K562 (cell line): ENCODE measurements around the gene CMTM4. TPM values are rescaled to one million over a fixed set of nuclear protein-coding genes. Genes with fewer than 3 reads are reported as not detected.

Source experiments
- ATAC-seq: fragments of 200-7000 bp; cut with Tn5 transposase; 3 replicates; pipeline ENCODE4 v1.9.1; 2020; ENCODE audit warnings: moderate library complexity
- BruUV-seq: library from RNA; stranded (reverse); fragments of 400-500 nt; replicated peaks from 2 replicates; lab custom pipeline; 2021; lab: Mats Ljungman, UMichigan
- CTCF ChIA-PET: fragments of 300-600 bp; formaldehyde crosslinking; extraction: SDS; loops from one replicate; lab custom pipeline; 2021; ENCODE audit warnings: low intra/inter-chr PET ratio; lab: Yijun Ruan, JAX
- POLR2A ChIA-PET: fragments of 300-600, 350-650 bp; sonication (Branson Sonifier 250); formaldehyde crosslinking; extraction: SDS; loops from one replicate; lab custom pipeline; 2021; ENCODE audit warnings: antibody characterized with exemption, inconsistent platforms; lab: Yijun Ruan, JAX
- DNase-seq, 4 experiments: peaks; one replicate each; pipeline versions ENCODE4 v3.0.0 to v3.0.0-alpha.2; 2011 to 2018; ENCODE audit warnings: low spot score in 3 of 4, mixed read lengths in 3 of 4; ENCODE audit errors: extremely low read depth in 1 of 4
- FAIRE-seq: peaks from 2 replicates; lab custom pipeline; 2011; peaks lifted over from hg19 to GRCh38; lab: Jason Lieb, UNC
- H2AFZ ChIP-seq: 2 replicates; pipeline ENCODE4 v1.6.0; 2011; ENCODE audit warnings: low read depth, low read length, control low read depth, inconsistent platforms
- H3K27ac ChIP-seq: fragments of 200-600 bp; 3 replicates; pipeline ENCODE4 v1.8.0; 2011; ENCODE audit warnings: low read depth, mild to moderate bottlenecking, control low read depth, inconsistent platforms, low read length, moderate library complexity, mixed read lengths; ENCODE audit errors: extremely low read depth
- H3K27me3 ChIP-seq, 2 experiments: fragments of 300-600 bp in 1 of 2; 2 replicates in 1 of 2; 3 replicates in 1 of 2; pipeline versions ENCODE4 v1.6.0 to v1.8.0; 2011; ENCODE audit warnings: inconsistent platforms in 2 of 2, low read length in 2 of 2, mild to moderate bottlenecking in 1 of 2, mixed read lengths in 1 of 2, moderate library complexity in 1 of 2; ENCODE audit not compliant: control insufficient read depth in 2 of 2, insufficient read depth in 2 of 2
- H3K36me3 ChIP-seq: fragments of 300-600 bp; 3 replicates; pipeline ENCODE4 v1.8.0; 2011; ENCODE audit warnings: mild to moderate bottlenecking, low read length, inconsistent platforms; ENCODE audit not compliant: control insufficient read depth, insufficient read depth
- H3K4me1 ChIP-seq, 2 experiments: fragments of 200-600 bp in 1 of 2; replicated peaks in 1 of 2; 2 replicates in 1 of 2; 3 replicates in 1 of 2; pipeline versions ENCODE4 v1.5.1 to v1.8.0; 2011; ENCODE audit warnings: inconsistent platforms in 2 of 2, low read length in 2 of 2, mild to moderate bottlenecking in 1 of 2, mixed read lengths in 1 of 2, moderate library complexity in 1 of 2; ENCODE audit not compliant: control insufficient read depth in 2 of 2, insufficient read depth in 2 of 2
- H3K4me2 ChIP-seq: 2 replicates; pipeline ENCODE4 v1.6.1; 2011; ENCODE audit warnings: low read length, control low read depth, inconsistent platforms, mixed read lengths; ENCODE audit not compliant: insufficient read depth
- H3K4me3 ChIP-seq: fragments of 200-600 bp; sonication (generic), shearing (Covaris generic); 2 replicates; pipeline ENCODE4 v1.5.1; 2016; ENCODE audit warnings: control low read depth, inconsistent platforms
- H3K79me2 ChIP-seq: fragments of 200-600 bp; 3 replicates; pipeline ENCODE4 v1.8.0; 2011; ENCODE audit warnings: low read length, inconsistent platforms; ENCODE audit not compliant: control insufficient read depth, insufficient read depth
- H3K9ac ChIP-seq, 2 experiments: 2 replicates each; pipeline versions ENCODE4 v1.6.0 to v1.6.1; 2011; ENCODE audit warnings: low read depth in 2 of 2, low read length in 2 of 2, control low read depth in 1 of 2, inconsistent platforms in 1 of 2, mild to moderate bottlenecking in 1 of 2, mixed read lengths in 1 of 2; ENCODE audit not compliant: insufficient read depth in 1 of 2
- H3K9me1 ChIP-seq: one replicate; pipeline ENCODE4 v1.6.0; 2011; ENCODE audit warnings: inconsistent platforms, mild to moderate bottlenecking, low read length, moderate library complexity; ENCODE audit not compliant: control insufficient read depth, insufficient read depth
- H3K9me3 ChIP-seq: replicated peaks from 2 replicates; pipeline ENCODE4 v1.5.1; 2011; ENCODE audit warnings: low read depth, low read length, inconsistent platforms; ENCODE audit not compliant: control insufficient read depth, insufficient read depth
- H4K20me1 ChIP-seq: replicated peaks from 2 replicates; pipeline ENCODE4 v1.6.1; 2011; ENCODE audit warnings: low read length, inconsistent platforms, mixed read lengths; ENCODE audit not compliant: control insufficient read depth, insufficient read depth
- MCM7 ChIP-seq, 2 experiments: fragments of 450-650 bp; IDR thresholded peaks; 2 replicates each; pipeline ENCODE4 v1.6.1; 2016 to 2018
- PML ChIP-seq: IDR thresholded peaks from 2 replicates; pipeline ENCODE4 v1.6.1; 2012; ENCODE audit warnings: low read length, inconsistent platforms
- PRMT5 ChIP-seq: sonication (generic); formaldehyde crosslinking; IDR thresholded peaks from 2 replicates; pipeline ENCODE4 v1.5.0; 2020; ENCODE audit warnings: missing genetic modification reagents
- SRSF7 ChIP-seq: fragments of 200-400 bp; formaldehyde crosslinking; optimal IDR thresholded peaks from 2 replicates; pipeline ENCODE3; 2017; ENCODE audit warnings: mild to moderate bottlenecking, low read depth, low read length
- ZNF311 ChIP-seq: fragments of 250-450 bp; sonication (Bioruptor Pico); IDR thresholded peaks from 2 replicates; pipeline ENCODE4 v1.4.0; 2020; ENCODE audit warnings: mild to moderate bottlenecking, moderate library complexity
- ZNF586 ChIP-seq: fragments of 450-650 bp; formaldehyde crosslinking; conservative IDR thresholded peaks from 2 replicates; pipeline ENCODE4 v1.4.0; 2020; ENCODE audit warnings: mild to moderate bottlenecking, moderate library complexity
- ZNF780A ChIP-seq: fragments of 250-450 bp; sonication (Bioruptor Pico); IDR thresholded peaks from 2 replicates; pipeline ENCODE4 v1.5.0; 2021; ENCODE audit warnings: mild to moderate bottlenecking
- WGBS: fragments of 100-300 bp; shearing (Covaris generic); methylation state at CpG from one replicate; pipeline ENCODE4 v1.1.6; 2016; ENCODE audit warnings: low coverage, mixed read lengths; ENCODE audit not compliant: insufficient coverage; ENCODE audit errors: missing lambda C conversion rate; 5-methylcytosine and 5-hydroxymethylcytosine counted together
- in situ Hi-C: fragments of 300-500 bp; cut with MboI; formaldehyde crosslinking; loops from 4 replicates; pipeline ENCODE4 v1.15.0; 2018; ENCODE audit warnings: inconsistent platforms, mixed read lengths
- intact Hi-C: fragments of 100-400 bp; cut with micrococcal nuclease; formaldehyde crosslinking; loops from 2 replicates; pipeline ENCODE4 v1.14.2; 2022
- polyA plus RNA-seq, 8 experiments: library from polyadenylated mRNA; depleted of rRNA in 4 of 8; stranded (reverse) in 5 of 8; unstranded in 3 of 8; fragments of >200 nt; fragmentation: Nextera tagmentation in 2 of 8; fragmentation: Illumina TruSeq in 1 of 8; extraction: Ambion mirVana in 2 of 8; extraction: Trizol in 1 of 8; gene quantifications; 2 replicates each; pipeline versions ENCODE4 v1.2.1 to v1.2.3, GENCODE V29; 2011 to 2014; ENCODE audit warnings: inconsistent platforms in 1 of 8, missing spikeins in 1 of 8
- total RNA-seq, 7 experiments: library from RNA; depleted of rRNA in 6 of 7; stranded (reverse); fragments of >200 nt in 6 of 7; fragmentation: Illumina TruSeq in 2 of 7; extraction: Trizol in 2 of 7; gene quantifications; 2 replicates each; pipeline versions ENCODE4 v1.2.1 to v1.2.3, GENCODE V29; 2011 to 2021; ENCODE audit warnings: low replicate concordance in 1 of 7
- TF ChIP-seq, protein P1 (sequence below), 2 experiments: fragments of 450-650 bp; IDR thresholded peaks; 2 replicates each; pipeline ENCODE4 v1.6.1; 2016

Gene CMTM4
- total and polyA plus RNA-seq, 9 of the 15 experiments (the other 6 are each of a cell fraction or from before 2014, with no cell fraction given) = 2.0 to 21.3 (median 12.5) TPM

DNA sequence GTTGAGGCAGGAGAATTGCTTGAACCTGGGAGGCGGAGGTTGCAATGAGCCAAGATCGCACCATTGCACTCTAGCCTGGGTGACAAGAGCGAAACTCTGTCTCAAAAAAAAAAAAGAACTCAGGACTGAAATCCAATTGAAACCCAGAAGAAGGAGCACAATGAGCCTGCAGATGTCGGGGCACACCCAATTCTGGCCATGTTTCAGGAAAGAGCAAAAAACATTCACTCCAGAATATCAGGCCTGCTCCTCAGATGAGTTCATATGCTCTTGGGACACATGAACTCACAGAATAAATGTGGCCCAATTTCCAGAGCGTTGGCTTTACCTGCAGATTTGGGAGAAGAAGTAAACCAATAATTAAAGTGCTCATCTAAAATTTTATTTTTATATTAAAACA lies 120.2 kb downstream of the CMTM4 start:
- in situ Hi-C loops (no loop called here), intact Hi-C loops (no loop called here)
- no peak overlapping the region for H3K4me2 ChIP-seq
- H3K9me3 ChIP-seq = no peaks in the 10 kb centered on the region
- H3K4me3 ChIP-seq = no peak overlapping the region
- 63% methylated on average over 5 of the region's 5 CpGs for WGBS
- TF ChIP-seq, protein P1, sequence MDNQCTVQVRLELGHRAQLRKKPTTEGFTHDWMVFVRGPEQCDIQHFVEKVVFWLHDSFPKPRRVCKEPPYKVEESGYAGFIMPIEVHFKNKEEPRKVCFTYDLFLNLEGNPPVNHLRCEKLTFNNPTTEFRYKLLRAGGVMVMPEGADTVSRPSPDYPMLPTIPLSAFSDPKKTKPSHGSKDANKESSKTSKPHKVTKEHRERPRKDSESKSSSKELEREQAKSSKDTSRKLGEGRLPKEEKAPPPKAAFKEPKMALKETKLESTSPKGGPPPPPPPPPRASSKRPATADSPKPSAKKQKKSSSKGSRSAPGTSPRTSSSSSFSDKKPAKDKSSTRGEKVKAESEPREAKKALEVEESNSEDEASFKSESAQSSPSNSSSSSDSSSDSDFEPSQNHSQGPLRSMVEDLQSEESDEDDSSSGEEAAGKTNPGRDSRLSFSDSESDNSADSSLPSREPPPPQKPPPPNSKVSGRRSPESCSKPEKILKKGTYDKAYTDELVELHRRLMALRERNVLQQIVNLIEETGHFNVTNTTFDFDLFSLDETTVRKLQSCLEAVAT (IDR thresholded peaks at IDR 0.05) = no peak
- TF ChIP-seq PML (no peak), PRMT5 (no peak)
- ChIA-PET CTCF (no interaction called here), POLR2A (interaction anchor here (0.6 kb wide), 1 partner anchor 9 kb away, joined by 3 read pairs; no protein-coding TSS in a partner anchor)
- H3K27ac ChIP-seq = no peak overlapping the region
- DNase-seq (no peak), ATAC-seq (no peak), FAIRE-seq (no peak)
- H3K4me1 ChIP-seq = peaks cover 13 to 15% of the 10 kb centered on the region in 2 experiments
- H3K79me2 ChIP-seq = no peaks in the 10 kb centered on the region
- no peak overlapping the region for H3K9ac ChIP-seq
- H2AFZ ChIP-seq = no peak overlapping the region
- H3K27me3 ChIP-seq = peaks cover 4 to 16% of the 10 kb centered on the region in 2 experiments; a peak in 4 of 5 replicates
- H4K20me1 ChIP-seq = no peaks in the 10 kb centered on the region
- no peaks in the 10 kb centered on the region for H3K9me1 ChIP-seq
- H3K36me3 ChIP-seq = no peaks in the 10 kb centered on the region
- BruUV-seq = no TSS peak

GRCh38 chr16:66575060-66575459 lies 121.5 kb downstream of the CMTM4 start:
- H3K4me1 ChIP-seq = peaks cover 13 to 15% of the 10 kb centered on the region in 2 experiments
- no peaks in the 10 kb centered on the region for H3K79me2 ChIP-seq
- intact Hi-C loops = no loop called here
- no peak overlapping the region for H3K4me2 ChIP-seq
- TF ChIP-seq SRSF7 = no peak
- TF ChIP-seq ZNF311 (CRISPR knock-in tag) = no peak
- TF ChIP-seq MCM7 (IDR thresholded peaks at IDR 0.05) = no peak
- no peak for TF ChIP-seq ZNF586 (CRISPR knock-in tag)
- no peak for TF ChIP-seq ZNF780A (CRISPR knock-in tag)
- no peaks in the 10 kb centered on the region for H3K9me1 ChIP-seq
- no peak overlapping the region for H3K4me3 ChIP-seq
- in situ Hi-C loops = no loop called here
- ChIA-PET CTCF (no interaction called here), POLR2A (interaction anchor here (0.6 kb wide), 1 partner anchor 706 kb away, joined by 3 read pairs; no protein-coding TSS in a partner anchor)
- no peak for ATAC-seq
- 71% methylated on average over 3 of the region's 3 CpGs for WGBS
- H3K27ac ChIP-seq = no peak overlapping the region
- H3K36me3 ChIP-seq = no peaks in the 10 kb centered on the region
- no peaks in the 10 kb centered on the region for H4K20me1 ChIP-seq
- peaks cover 4 to 14% of the 10 kb centered on the region in 2 experiments; a peak in 4 of 5 replicates for H3K27me3 ChIP-seq
- H3K9me3 ChIP-seq = no peaks in the 10 kb centered on the region
- BruUV-seq = no TSS peak
- no peak overlapping the region for H3K9ac ChIP-seq
- no peak overlapping the region for H2AFZ ChIP-seq
- DNase-seq = no peak
- FAIRE-seq = no peak
